GM08714 (cell line): Measurements from ENCODE around the gene TRPC6.

Experiments
- H3K4me3 ChIP-seq: fragments of 200-500 bp; sonication (Bioruptor generic); 2 replicates; pipeline ENCODE4 v1.5.1; 2014; ENCODE audit warnings: mild to moderate bottlenecking, low read length, inconsistent platforms
- ZNF274 ChIP-seq: IDR thresholded peaks from 2 replicates; pipeline ENCODE4 v1.6.1; 2012; ENCODE audit warnings: mild to moderate bottlenecking, low read depth, low read length

The TRPC6 gene

DNA sequence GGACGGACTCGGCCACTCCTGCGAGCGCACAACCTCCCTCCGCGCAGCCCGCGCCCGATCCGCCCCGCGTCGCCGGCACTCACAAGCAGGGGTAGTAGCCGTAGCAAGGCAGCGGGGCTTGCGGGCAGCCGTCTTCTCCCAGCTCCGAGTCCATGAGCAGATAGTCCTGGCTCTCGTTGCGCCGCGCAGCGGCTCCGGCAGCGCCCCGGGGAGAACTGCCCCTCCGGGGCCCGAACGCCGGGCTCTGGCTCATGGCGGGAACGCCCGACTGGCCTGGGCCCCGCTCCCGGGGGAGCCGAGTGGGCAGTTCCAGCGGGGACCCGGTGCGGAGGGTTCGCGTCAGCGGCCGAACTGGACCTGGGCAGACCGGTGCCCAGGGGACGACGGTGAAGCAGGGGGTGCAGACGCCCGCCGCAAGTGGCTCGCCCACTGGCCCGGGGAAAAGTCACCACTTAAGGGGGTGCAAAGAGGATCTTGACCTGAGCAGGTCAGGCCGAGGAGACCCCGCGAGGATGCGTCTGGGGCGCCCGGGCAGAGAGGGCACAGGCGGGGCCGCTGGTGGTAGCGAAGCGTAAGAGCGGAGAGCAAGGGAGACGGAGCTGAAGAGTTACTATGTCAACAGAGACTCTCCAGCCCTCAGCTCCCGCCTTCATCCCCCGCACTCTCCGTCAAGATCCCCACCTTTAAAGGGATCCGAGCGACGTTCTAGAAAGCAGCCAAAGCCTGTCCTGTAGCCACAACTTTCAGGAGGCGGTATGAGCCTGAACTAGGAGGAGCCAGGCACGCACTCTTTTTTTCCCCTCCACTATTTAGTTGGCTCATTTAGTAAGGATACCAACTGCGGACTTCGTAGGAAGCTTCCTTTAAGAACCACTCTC, at the start of gene TRPC6:
TRPC6 (minus strand) TSS at position 757 of the 878 bp plus-strand sequence; CDS start at position 253, 504 bp downstream.
- H3K4me3 ChIP-seq = no peak within 1 kb of the TSS
- no peak for TF ChIP-seq ZNF274

DNA sequence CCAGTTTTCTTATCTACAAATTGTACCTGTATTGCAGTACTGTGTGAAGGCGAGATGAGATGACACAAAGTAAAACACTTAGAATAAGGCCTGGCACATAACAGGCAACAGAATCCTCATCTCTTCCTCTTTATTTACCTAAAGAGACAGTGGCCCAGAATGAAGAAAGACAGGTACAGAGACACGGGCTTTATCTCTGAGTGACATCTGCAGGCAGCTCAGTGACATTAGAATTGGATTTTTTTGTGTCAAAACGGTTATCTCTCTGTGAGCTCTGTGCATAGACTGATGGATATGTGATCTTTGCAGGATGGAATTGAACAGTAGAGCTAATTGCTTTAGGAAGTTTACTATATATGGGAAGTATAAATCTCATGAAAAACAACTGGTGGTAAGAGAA, 36.2 kb upstream of the TRPC6 start:
- H3K4me3 ChIP-seq = no peak overlapping the region
- TF ChIP-seq ZNF274 = no peak

- H3K4me3 ChIP-seq = no peak overlapping the region
- no peak for TF ChIP-seq ZNF274
Measured at GRCh38 chr11:101618709-101619108, 34.9 kb upstream of the TRPC6 start.

DNA sequence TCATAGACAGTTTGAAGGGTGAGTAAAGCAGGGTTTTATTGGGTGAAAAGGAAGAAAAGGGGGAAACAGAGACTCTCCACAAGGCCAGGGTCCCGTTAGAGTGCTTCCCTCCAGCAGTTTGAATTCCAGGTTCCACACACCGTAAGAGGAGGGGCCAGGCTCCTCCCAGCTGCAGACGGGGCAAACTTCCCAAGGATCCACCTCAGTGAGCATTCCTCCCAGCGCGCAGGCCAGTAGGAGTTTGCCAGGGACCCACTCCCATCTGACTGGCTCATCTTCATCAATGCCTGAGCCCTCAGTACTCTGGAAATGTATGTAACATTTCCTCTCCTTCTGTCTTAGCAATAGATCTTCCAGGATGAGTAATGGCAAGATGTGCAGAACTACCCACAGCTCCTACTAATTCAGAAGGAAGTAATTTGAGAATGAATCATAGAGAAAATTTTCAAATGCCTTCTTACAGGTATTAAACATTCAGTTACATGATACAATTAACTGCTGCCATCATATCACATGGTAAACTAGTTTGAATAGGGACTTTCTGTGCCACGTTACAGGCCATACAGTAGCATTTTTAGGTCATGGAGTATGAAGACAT, 34.0 kb upstream of the TRPC6 start:
- no peak for TF ChIP-seq ZNF274
- no peak overlapping the region for H3K4me3 ChIP-seq

- no peak overlapping the region for H3K4me3 ChIP-seq
- TF ChIP-seq ZNF274 = no peak
Measured at GRCh38 chr11:101612481-101612880, 28.7 kb upstream of the TRPC6 start.

GRCh38 chr11:101600924-101601323, 17.1 kb upstream of the TRPC6 start:
- no peak for TF ChIP-seq ZNF274
- H3K4me3 ChIP-seq = no peak overlapping the region

- no peak for TF ChIP-seq ZNF274
- no peak overlapping the region for H3K4me3 ChIP-seq
Measured at GRCh38 chr11:101586965-101587364, 3.2 kb upstream of the TRPC6 start.

DNA sequence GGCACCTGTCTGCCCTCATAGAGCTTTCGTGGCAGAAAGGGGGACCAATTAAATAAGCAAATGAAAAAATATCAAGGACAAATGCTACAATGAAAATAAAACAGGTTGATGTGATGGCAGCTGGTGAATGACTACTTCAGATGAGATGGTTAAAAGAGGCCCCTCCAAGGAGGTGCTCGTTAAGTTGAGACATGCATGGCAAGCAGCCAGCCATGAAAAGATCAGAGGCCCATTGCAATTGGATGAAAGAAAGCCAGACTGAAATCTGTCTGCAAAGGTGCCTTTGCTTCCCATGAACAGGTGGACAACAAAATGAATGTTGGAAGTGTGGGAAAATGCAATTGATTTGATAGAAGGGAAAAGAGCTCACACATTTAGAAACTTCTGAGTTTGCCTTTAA, 848 bp upstream of the TRPC6 start:
- H3K4me3 ChIP-seq = no peak overlapping the region
- no peak for TF ChIP-seq ZNF274

- TF ChIP-seq ZNF274 = no peak
- no peak overlapping the region for H3K4me3 ChIP-seq
Measured at GRCh38 chr11:101584129-101584515, 315 bp upstream of the TRPC6 start.

GRCh38 chr11:101582989-101583250, 887 bp downstream of the TRPC6 start:
- H3K4me3 ChIP-seq = no peak overlapping the region
- no peak for TF ChIP-seq ZNF274

DNA sequence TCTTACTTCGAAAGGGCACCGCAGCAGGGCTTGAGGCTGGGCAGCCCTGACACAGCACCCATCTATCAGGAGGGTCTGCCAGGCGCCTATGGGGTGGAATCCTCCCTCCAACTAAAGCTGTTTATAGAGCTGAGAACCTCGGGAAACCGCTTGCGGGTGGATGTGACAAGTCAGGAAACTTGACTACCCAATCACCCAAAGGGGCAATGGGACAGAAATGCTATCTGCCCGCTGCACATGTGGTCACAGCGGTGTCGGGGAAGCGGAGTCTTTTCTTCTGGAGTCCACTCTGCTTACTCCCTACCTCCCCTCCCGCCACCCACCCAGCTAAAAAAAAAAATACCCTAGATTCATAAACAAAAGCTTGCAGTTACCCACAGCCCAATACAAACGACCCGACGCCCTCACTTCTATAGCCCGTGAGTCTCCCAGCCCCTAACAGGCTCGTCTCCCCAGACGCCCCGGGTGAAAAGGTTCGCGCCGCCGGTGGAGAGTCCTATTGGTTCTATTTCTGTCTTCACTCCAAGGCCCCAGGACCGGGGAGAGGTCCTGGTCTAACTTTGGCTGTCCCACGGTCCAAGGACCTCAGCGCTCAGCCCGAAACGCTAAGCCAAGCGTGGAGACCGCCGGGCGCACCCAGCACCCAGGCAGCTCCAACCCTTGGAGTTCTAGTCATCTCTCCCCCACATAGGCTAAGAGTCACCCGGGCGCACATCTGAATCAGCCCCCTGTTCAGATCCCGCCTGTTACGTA, 1.4 kb downstream of the TRPC6 start:
- H3K4me3 ChIP-seq = no peak overlapping the region

GRCh38 chr11:101577461-101577860, 6.3 kb downstream of the TRPC6 start:
- TF ChIP-seq ZNF274 = no peak
- no peak overlapping the region for H3K4me3 ChIP-seq

More for the DNA sequence above, 1.4 kb downstream of the TRPC6 start:
- TF ChIP-seq ZNF274 = no peak

DNA sequence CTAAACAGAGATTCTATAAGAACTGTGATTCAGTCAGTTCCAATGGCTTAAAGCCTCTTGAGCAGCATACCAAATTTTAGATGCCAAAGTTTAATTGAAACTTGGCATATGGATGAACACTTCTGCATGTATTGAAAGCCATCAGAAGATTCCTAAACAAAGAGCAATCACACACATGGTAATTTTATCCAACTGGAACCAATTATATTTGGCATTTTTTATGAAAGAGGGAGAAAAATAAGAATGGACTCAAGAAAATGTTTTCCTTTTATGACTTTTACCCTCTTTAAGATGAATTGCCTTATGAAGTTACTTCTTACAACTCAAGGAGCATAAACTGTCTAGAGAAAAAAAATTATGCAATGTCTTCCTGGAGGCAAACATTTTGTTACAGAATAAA, 7.4 kb downstream of the TRPC6 start:
- TF ChIP-seq ZNF274 = no peak

DNA sequence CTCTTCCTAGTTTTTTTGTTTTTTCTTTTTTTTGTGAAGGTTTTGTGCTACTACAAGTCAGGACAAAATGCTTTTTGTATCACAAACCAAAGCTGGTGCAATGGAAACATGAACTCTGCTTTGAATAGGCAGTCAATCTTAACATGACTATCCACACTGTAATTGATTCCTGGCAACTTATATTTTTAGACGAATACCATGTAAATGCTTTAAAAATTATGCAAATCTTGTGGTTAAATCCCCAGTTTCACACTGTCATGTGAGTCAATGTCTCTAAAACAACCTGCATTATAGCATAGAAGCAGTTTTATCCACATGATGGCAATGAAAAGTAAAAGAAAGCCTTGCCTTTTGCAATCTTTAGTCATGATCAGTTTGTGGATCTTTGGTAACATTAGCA, 8.9 kb downstream of the TRPC6 start:
- no peak for TF ChIP-seq ZNF274

More for the DNA sequence above, 7.4 kb downstream of the TRPC6 start:
- H3K4me3 ChIP-seq = no peak overlapping the region

GRCh38 chr11:101567071-101567470, 16.7 kb downstream of the TRPC6 start:
- no peak overlapping the region for H3K4me3 ChIP-seq
- no peak for TF ChIP-seq ZNF274

More for the DNA sequence above, 8.9 kb downstream of the TRPC6 start:
- H3K4me3 ChIP-seq = no peak overlapping the region
